GM18907 (cell line): ENCODE measurements around the gene UTS2R.
A peak's percentile ranks its signal among the peaks of the same experiment; 100 is the strongest.

Experiments
- ATAC-seq: cut with Tn5 transposase; IDR thresholded peaks from one replicate; pipeline ENCODE4 v1.9.1; 2021; ENCODE audit warnings: mild to moderate bottlenecking, moderate library complexity; ENCODE audit not compliant: unreplicated experiment

UTS2R gene

DNA sequence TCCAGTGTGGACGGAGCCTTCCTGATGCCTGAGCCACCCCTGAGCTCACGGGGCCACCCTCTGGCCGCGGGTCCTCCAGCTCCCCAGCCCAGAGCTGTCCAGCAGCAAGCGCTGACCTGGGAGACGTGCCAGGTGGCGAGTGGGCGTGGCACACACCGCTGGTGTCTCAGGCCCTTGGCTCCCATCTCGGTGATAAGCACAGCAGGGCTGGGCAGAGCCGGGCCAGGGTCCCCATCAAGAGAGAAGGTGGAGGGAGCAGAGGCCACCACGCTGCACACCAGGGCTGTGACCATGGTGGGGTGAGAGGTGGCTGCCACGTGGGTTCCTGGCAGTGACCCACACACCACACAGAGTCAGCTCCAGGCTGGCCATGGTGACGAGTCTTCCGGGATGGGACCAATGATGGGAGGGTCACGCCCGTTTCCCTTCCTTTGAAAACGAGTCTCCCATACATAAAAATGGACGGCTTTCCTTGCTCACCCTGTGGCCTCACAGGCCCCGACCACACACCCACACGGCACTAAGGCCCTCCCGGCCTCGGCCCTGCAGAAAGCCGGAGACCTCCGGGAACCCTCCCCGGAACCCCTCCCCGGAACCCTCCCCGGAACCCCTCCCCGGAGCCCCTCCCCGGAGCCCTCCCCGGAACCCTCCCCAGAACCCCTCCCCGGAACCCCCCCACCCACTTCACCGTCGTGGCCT lies 16.8 kb downstream of the UTS2R start:
- ATAC-seq, result no peak

DNA sequence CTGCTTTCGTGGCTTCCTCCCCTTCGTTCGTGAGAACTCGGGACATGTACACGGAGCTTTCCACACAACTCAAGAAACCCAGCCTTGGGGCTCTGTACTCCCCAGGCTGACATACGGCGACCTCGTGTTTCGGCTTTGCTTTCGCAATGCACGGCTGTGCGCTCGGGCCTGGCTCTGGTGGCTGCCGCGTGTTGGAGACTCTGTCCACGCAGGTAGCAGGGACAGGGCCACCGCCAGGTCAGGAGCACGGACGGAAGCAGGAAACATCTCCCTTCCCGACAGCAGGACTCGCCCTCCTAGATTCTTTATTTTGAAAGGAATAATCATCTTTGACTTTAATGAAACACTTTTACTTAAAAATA lies 17.3 kb downstream of the UTS2R start:
- no peak for ATAC-seq

GRCh38 chr17:82389379-82389778 lies 17.8 kb downstream of the UTS2R start:
- ATAC-seq, result no peak

- ATAC-seq, result no peak
Measured at GRCh38 chr17:82390015-82390859, 18.7 kb downstream of the UTS2R start.

- no peak for ATAC-seq
Measured at GRCh38 chr17:82390860-82391435, 19.4 kb downstream of the UTS2R start.

GRCh38 chr17:82391496-82392066 lies 20.0 kb downstream of the UTS2R start:
- ATAC-seq, result no peak

GRCh38 chr17:82392209-82392920 lies 20.8 kb downstream of the UTS2R start:
- no peak for ATAC-seq

- ATAC-seq, result no peak
Measured at GRCh38 chr17:82392941-82393340, 21.4 kb downstream of the UTS2R start.

DNA sequence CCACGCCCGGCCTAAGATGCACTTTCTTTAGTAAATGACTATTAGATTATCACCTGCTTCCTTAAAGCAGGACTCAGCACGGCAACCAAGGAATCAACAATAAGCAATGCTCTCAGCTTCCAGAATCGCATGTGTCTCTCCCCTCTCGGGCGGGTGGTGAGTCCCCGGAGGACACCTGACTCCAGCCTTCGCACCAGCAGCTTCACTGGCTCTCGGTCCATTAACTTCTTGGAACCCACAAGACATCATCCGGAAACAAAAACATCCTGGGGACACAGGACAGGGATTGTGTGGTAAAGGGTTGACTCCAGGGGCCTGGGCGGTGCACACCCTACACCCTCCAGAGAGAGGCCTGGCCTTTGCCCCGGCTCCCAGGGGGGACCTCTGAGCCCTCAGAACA lies 22.7 kb downstream of the UTS2R start:
- ATAC-seq, result no peak

GRCh38 chr17:82396601-82397435 lies 25.3 kb downstream of the UTS2R start:
- no peak for ATAC-seq

- ATAC-seq, result no peak
Measured at GRCh38 chr17:82397449-82398335, 26.1 kb downstream of the UTS2R start.

GRCh38 chr17:82399041-82399441 lies 27.5 kb downstream of the UTS2R start:
- ATAC-seq, result no peak

DNA sequence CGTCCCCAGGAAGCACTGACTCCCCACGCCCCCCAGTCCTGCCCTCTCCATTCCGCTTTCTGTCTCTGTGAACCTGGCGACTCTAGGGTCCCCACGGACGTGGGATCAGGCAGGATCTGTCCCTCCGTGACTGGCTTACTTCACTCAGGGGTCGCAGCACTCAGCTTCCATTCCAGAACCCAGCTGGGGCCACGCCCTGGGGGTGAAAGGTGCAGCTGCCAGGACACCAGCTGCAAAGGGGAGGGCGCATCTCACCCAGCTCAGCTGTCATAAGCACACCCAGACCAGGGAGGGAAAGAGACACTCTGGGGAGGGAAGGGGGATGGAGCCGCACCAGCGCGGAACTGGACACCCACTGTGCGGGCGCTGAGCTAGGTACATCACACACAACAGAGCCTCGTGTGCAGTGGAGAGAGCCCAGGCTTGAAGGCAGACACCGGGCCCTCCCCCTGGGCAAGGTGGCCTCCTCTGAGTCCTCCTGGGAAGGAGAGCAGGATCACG lies 28.1 kb downstream of the UTS2R start:
- no peak for ATAC-seq

DNA sequence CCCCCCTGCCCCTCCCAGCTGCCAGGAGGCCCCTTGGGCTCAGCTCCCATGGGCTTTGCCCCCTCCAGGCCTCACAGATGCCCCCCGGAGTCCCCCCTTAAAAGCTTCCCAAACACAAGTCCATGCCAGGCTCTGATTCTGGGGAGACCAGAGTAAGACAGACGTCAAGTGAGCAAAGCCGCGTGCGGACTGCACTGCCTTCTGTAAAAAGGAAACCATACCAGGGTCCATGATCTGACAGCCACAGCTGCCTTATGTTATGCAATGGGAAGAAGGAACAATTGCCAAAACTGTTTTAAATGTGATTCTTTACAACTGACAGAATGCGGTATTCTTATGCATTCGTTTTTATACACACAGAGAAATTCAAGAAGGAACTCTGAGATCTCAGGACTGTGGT lies 28.6 kb downstream of the UTS2R start:
- no peak for ATAC-seq

DNA sequence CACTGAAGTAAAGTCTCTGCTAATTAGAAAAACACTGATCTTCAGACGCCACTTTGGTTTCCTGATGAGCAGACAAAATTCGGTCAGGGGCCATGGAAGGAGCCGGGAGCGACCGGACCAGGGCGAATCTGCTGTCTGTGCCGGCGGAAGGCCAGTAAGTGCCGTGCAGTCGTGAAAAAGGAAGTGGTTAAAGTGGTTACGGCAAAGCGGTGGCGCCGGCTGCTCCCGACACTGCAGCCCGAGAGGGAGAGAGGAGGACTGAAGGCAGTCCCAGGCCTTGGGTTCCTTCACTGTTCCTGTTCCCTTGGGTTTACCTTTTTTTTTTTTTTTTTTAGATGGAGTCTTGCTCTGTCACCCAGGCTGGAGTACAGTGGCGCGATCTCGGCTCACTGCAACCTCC lies 29.3 kb downstream of the UTS2R start:
- peak; percentile 48 for ATAC-seq

GRCh38 chr17:82402865-82403264 lies 31.3 kb downstream of the UTS2R start:
- peak; percentile 81 for ATAC-seq

DNA sequence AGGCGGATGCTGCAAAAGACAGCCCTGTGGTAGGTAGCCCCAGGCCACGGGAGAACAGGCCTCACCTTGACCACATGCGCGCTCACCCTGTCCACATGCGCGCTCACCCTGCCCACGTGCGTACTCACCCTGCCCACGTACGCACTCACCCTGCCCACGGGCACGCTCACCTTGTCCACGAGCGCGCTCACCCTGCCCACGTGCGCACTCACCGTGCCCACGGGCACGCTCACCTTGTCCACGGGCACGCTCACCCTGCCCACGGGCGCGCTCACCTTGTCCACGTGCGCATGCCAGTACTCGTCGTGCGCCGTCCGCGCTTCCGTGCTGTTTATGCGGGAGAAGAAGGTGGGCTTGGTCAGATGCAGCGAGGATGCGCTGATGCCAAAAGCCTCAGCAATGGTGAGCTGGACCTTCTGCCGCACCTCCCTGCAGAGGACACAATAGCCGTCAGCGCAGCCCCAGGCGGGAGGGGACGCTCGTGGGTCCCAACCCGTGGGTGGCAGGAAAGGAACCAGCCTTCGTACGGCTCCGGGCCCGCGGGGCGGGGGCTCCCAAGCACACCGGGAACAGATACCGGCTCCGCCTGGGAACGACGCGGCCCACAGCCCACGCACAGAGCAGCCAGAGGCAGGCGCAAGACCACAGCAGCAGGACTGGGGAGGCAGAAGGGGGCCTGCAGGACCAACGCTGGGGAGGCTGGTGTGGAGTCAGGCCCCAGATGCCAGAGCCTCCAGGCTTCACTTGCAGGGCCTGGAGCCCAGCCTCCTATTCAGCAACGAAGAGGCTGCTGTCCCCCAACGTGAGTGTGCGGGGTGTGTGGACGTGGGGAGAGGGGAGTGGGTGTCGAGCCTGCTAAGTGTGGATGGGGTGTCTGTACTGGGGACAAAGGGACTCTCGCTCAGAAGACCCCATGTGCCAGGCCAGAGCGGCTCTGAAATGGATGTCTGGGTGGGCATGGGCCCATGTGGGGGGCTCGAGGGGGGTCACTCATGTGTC lies 32.4 kb downstream of the UTS2R start:
- no peak for ATAC-seq

DNA sequence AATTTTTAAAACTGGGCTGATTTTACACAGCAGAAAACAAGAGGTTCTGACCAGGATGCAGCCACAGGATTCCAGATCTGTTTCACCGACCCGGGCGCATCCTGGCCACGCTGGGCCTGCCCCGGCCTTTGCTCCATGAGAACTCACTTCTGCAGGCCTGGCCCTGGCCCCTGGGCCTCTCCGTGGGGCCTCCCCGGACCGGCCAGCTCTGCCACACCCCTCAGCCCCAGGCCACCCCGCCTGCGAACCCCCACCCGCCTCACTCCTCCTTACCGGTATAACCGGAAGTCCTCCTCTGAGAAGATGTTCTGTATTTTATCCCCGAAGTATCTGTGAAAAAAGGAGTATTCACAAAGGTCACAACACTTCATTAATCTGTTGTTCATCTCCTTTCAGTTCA lies 33.5 kb downstream of the UTS2R start:
- no peak for ATAC-seq
